ENCODE measurements around the gene TTLL10.
"Not testable (repeated sequence)": the region's sequence is repeated elsewhere in the genome, so short reads cannot be mapped to it uniquely, and the experiment has no call there.

Gene TTLL10

GRCh38 chr1:1141244-1141910 is 32.3 kb upstream of the TTLL10 start:
- DNase-seq (ENCODE audit: low spot score), result no peak

GRCh38 chr1:1141911-1142250 is 31.8 kb upstream of the TTLL10 start:
- DNase-seq (ENCODE audit: low spot score), result no peak

- DNase-seq (ENCODE audit: low spot score), result not testable (repeated sequence)
Observed at GRCh38 chr1:1142352-1142751, 31.3 kb upstream of the TTLL10 start.

DNA sequence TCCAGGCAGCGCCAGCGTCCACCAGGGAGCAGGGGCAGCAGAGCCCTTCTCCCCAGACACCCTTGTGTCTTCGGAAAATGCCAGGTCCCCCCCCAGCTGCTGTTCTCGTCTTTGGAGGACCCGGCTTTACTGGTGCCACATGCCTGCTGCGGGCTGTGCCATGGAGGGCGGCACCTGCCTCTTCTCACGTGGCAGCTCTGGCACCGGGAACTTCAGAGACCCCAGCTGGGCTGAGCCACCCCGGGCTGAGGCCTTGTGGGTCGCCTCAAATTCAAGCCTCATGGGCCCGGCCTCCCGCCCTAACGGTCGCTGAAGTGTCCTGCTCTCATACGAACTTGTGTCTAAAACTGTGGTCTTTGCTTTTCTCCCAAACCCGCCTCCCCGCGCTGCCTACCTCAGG is 30.8 kb upstream of the TTLL10 start:
- no peak for DNase-seq (ENCODE audit: low spot score)

GRCh38 chr1:1143636-1144035 is 30.0 kb upstream of the TTLL10 start:
- DNase-seq (ENCODE audit: low spot score), result no peak

GRCh38 chr1:1144122-1144842 is 29.4 kb upstream of the TTLL10 start:
- DNase-seq (ENCODE audit: low spot score), result no peak

- no peak for DNase-seq (ENCODE audit: low spot score)
Observed at GRCh38 chr1:1144843-1145546, 28.7 kb upstream of the TTLL10 start.

DNA sequence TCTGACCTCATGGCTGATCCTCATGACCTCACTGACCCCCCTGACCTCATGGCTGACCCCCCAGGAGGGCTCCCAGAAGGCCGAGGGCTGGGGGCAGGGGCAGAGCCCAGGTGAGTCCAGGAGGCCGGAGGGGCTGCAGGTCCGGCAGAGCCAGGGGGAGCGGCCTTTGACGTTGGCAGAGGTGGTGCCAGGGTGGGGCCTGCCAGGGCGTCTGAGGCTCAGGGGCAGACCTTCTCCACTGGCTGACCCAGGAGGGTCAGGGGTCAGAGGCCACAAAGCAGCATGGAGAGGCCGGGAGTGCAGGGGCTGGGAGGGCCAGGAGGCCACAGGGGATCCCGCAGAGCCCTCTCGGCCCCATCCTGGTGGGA is 28.1 kb upstream of the TTLL10 start:
- DNase-seq (ENCODE audit: low spot score), result no peak

GRCh38 chr1:1146026-1146425 is 27.7 kb upstream of the TTLL10 start:
- no peak for DNase-seq (ENCODE audit: low spot score)

DNA sequence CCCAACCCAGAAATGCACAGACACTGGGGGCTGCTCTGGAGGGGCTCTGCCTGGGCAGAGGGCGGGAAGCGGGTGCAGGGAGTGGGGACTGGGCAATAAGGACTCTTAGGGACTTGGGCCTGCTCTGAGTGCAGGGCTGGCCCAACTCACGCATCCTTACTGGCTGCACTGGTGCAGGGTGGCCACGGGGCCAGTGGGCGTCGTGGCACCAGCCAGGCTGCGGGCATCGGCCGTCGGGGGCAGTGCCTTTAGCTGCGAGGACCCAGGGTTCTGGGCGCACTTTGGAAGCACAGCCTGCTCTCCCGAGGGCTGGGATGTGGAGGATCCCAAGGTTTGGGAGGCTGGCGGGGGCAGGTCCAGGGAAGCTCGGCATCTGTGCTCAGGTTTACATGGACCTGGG is 27.1 kb upstream of the TTLL10 start:
- DNase-seq (ENCODE audit: low spot score), result no peak

GRCh38 chr1:1148061-1148460 is 25.6 kb upstream of the TTLL10 start:
- DNase-seq (ENCODE audit: low spot score), result no peak

DNA sequence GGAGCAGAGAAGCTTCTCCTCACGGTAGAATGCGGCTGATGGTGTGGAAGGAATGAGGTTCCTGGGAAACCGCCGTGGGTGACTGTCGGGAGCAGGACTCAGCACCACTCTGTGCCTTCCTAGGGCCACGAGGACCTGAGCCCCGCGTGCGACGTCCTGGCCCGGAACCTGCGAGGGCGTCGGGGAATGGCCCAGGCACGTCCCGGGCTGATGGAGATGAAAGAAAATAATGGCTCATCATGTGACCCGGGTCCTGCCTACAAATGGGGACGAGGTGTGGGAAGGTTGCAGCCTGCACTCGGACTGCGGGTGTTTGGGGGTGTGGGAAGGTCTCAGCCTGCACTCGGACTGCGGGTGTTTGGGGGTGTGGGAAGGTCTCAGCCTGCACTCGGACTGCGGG is 25.1 kb upstream of the TTLL10 start:
- DNase-seq (ENCODE audit: low spot score), result no peak

DNA sequence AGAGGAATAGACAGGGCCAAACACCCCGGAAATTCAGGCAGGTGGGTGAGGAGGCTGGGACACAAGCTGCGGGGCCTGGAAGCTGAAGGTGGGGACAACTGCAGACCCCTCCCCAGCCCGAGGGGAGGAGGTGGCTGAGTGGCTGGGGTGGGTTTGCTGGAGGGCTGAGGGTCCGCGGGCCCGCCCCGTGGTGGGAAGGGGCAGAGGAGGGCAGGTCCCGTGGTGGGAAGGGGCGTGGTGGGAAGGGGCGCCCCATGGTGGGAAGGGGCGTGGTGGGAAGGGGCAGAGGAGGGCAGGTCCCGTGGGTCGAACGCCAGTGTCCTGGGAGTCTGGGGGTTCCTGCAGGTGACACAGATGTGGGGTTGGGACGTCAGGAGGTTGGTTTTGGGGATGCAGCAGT is 24.3 kb upstream of the TTLL10 start:
- no peak for DNase-seq (ENCODE audit: low spot score)

- DNase-seq (ENCODE audit: low spot score), result no peak
Observed at GRCh38 chr1:1150100-1150499, 23.6 kb upstream of the TTLL10 start.

DNA sequence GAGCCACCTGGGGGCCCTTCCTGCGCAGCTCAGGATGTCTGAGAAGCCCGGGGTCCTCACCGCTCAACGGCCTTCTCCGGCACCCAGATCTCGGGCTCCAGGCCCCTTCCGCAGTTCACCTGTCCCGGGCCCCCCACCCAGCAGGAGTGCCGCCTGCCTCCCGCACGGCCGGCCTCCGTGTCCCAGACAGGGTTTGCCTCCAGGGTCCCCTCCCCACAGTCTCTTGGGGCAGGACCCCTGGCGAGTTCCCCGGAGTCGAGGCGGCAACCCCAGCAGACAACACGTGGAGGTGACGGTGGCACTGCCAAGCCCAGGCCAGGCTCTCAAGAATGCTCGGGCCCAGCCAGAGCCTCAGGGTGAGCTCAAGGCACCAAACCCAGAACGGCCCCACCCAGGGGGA is 22.4 kb upstream of the TTLL10 start:
- no peak for DNase-seq (ENCODE audit: low spot score)

DNA sequence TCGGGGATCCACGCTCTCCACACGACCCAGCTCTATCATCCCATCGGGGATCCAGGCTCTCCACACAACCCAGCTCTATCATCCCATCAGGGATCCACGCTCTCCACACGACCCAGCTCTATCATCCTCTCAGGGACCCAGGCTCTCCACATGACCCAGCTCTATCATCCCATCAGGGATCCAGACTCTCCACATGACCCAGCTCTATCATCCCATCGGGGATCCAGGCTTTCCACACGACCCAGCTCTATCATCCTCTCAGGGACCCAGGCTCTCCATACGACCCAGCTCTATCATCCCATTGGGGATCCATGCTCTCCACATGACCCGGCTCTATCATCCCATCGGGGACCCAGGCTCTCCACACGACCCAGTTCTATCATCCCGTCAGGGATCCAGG is 21.2 kb upstream of the TTLL10 start:
- DNase-seq (ENCODE audit: low spot score), result not testable (repeated sequence)

- not testable (repeated sequence) for DNase-seq (ENCODE audit: low spot score)
Observed at GRCh38 chr1:1153215-1153614, 20.5 kb upstream of the TTLL10 start.

DNA sequence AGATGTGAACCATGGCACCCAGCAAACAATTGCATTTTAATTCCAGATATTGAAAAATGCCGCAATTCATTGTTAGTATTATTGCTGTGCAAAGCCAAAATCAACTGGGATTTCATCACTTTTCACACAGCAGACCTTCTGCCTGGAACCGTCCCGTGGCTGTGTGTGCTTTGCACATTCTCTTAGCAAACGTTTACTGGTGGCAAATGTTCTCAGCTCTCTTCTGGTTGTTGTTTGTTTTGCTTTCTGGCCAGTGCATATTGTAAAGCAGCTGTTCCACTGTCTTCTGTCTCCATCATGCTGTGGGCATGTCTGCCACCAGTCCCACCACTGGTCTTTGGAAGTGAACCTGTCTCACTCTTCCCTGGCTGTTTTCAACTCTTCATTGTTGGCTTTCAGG is 19.8 kb upstream of the TTLL10 start:
- no peak for DNase-seq (ENCODE audit: low spot score)

GRCh38 chr1:1155258-1155657 is 18.4 kb upstream of the TTLL10 start:
- DNase-seq (ENCODE audit: low spot score), result no peak

GRCh38 chr1:1156140-1157032 is 17.3 kb upstream of the TTLL10 start:
- DNase-seq (ENCODE audit: low spot score), result no peak

DNA sequence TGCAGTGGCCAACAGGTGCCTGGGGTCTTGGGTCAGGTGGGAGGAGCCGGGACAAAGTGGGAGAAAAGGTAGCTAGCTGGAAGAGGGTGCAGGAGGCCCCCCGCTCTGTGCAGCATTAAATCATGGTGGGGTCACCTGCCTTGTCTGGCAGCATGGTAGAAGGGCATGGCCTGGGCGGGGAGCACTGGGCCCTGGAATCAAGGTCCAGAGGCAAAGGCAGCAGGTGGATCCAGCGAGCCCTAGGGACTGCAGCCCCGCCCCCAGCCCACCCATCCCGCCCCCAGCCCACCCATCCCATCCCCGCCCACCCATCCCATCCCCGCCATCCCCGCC is 16.7 kb upstream of the TTLL10 start:
- no peak for DNase-seq (ENCODE audit: low spot score)

DNA sequence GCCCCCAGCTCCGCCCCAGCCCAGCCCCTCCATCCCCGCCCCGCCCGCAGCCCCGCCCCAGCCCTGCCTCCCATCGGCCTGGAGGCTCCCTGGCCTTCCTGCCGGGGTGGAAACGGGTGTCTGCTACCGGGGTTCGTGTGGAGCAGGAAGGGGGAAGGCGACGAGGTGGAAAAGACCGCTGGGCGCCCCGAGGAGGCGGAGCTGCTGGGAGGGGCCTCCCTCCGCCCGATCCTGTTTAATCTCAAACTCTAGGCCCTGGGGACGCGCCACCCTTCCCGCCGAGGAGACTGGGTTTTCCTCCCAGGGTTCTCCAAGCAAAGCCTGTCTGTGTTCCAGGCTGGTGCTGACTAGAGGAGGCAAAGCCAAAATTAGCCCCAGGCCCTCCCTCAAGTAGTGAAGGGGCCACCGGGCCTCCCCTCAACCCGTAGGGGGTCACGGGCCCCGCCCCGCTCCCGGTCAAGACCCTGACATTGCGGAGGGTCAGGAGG is 16.2 kb upstream of the TTLL10 start:
- peak; percentile 82 for DNase-seq (ENCODE audit: low spot score)

Data from D341Med (cell line).